Endothelial cell of hepatic sinusoid (primary cell): ENCODE results near the gene ITGAE.
"Not testable (repeated sequence)": the region's sequence is repeated elsewhere in the genome, so short reads cannot be mapped to it uniquely, and the experiment has no call there.

Source experiments
- in situ Hi-C: cut with HindIII; loops from 2 replicates; pipeline ENCODE4 v1.10.0; 2017; ENCODE audit warnings: low sequenced_read_pairs

ITGAE gene

GRCh38 chr17:3738562-3739295 lies 62.3 kb downstream of the ITGAE start:
- in situ Hi-C loops: no loop called here

GRCh38 chr17:3735515-3735914 lies 65.5 kb downstream of the ITGAE start:
- in situ Hi-C loops: no loop called here

- in situ Hi-C loops: not testable (repeated sequence)
Observed at GRCh38 chr17:3734911-3735276, 66.1 kb downstream of the ITGAE start.

- in situ Hi-C loops: no loop called here
Observed at GRCh38 chr17:3732210-3732621, 68.8 kb downstream of the ITGAE start.

- in situ Hi-C loops: no loop called here
Observed at GRCh38 chr17:3730881-3731429, 70.0 kb downstream of the ITGAE start.

GRCh38 chr17:3729881-3730280 lies 71.1 kb downstream of the ITGAE start:
- in situ Hi-C loops: no loop called here

- in situ Hi-C loops: not testable (repeated sequence)
Observed at GRCh38 chr17:3728099-3728498, 72.9 kb downstream of the ITGAE start.

GRCh38 chr17:3727041-3727440 lies 73.9 kb downstream of the ITGAE start:
- in situ Hi-C loops: no loop called here

- in situ Hi-C loops: no loop called here
Observed at GRCh38 chr17:3724378-3725077, 76.5 kb downstream of the ITGAE start.

- in situ Hi-C loops: no loop called here
Observed at GRCh38 chr17:3723556-3724377, 77.2 kb downstream of the ITGAE start, which contains the start of gene HASPIN. Gene HASPIN (plus strand): TSS chr17:3723903. CDS start chr17:3723936, 33 bp downstream.

GRCh38 chr17:3723188-3723555 lies 77.8 kb downstream of the ITGAE start:
- in situ Hi-C loops: no loop called here

GRCh38 chr17:3722716-3723115 lies 78.3 kb downstream of the ITGAE start:
- in situ Hi-C loops: no loop called here

GRCh38 chr17:3719265-3719664 lies 81.7 kb downstream of the ITGAE start:
- in situ Hi-C loops: no loop called here

GRCh38 chr17:3718201-3718600 lies 82.8 kb downstream of the ITGAE start:
- in situ Hi-C loops: no loop called here

- in situ Hi-C loops: no loop called here
Observed at GRCh38 chr17:3715296-3715695, 85.7 kb downstream of the ITGAE start.

GRCh38 chr17:3712811-3713463 lies 88.1 kb downstream of the ITGAE start:
- in situ Hi-C loops: no loop called here

- in situ Hi-C loops: no loop called here
Observed at GRCh38 chr17:3710951-3711383, 90.0 kb downstream of the ITGAE start.

GRCh38 chr17:3708366-3708765 lies 92.6 kb downstream of the ITGAE start:
- in situ Hi-C loops: no loop called here

- in situ Hi-C loops: not testable (repeated sequence)
Observed at GRCh38 chr17:3705718-3705984, 95.3 kb downstream of the ITGAE start.

GRCh38 chr17:3704931-3705717 lies 95.9 kb downstream of the ITGAE start:
- in situ Hi-C loops: no loop called here
